Heart right ventricle (tissue), 16 donors: ENCODE measurements around the gene HDAC2. TPM values are rescaled to one million over a fixed set of nuclear protein-coding genes. Genes with fewer than 3 reads are reported as not detected.

Source experiments
- ATAC-seq, 8 donors: fragments of 200-7000 bp; cut with Tn5 transposase; one replicate each; pipeline ENCODE4 v1.9.1; 2020; ENCODE audit warnings: mild to moderate bottlenecking in 8 of 8, moderate library complexity in 8 of 8, moderate number of reproducible peaks in 1 of 8
- DNase-seq, 2 donors: peaks; one replicate each; pipeline ENCODE4 v3.0.0-alpha.2; 2020
- H3K27ac ChIP-seq, 10 donors: fragments of 200-600 bp; sonication (generic) in 2 of 10; one replicate each; pipeline versions ENCODE4 v1.5.0 to v1.8.0; 2020 to 2022; ENCODE audit warnings: mild to moderate bottlenecking in 3 of 10
- H3K27me3 ChIP-seq, 7 donors: fragments of 200-600 bp; one replicate each; pipeline ENCODE4 v1.8.0; 2021 to 2022; ENCODE audit warnings: mild to moderate bottlenecking in 2 of 7
- H3K36me3 ChIP-seq, 9 donors: fragments of 200-600 bp; sonication (generic) in 1 of 9; one replicate each; pipeline versions ENCODE4 v1.5.0 to v1.8.0; 2020 to 2022; ENCODE audit warnings: mild to moderate bottlenecking in 2 of 9
- H3K4me1 ChIP-seq, 9 donors: fragments of 200-600 bp; sonication (generic) in 1 of 9; one replicate each; pipeline versions ENCODE4 v1.5.0 to v1.8.0; 2020 to 2022; ENCODE audit warnings: mild to moderate bottlenecking in 4 of 9
- H3K4me3 ChIP-seq, 10 donors: fragments of 200-600 bp; sonication (generic) in 2 of 10; one replicate each; pipeline versions ENCODE4 v1.5.0 to v1.8.0; 2020 to 2022; ENCODE audit warnings: mild to moderate bottlenecking in 7 of 10, moderate library complexity in 2 of 10
- H3K9me3 ChIP-seq, 11 donors: fragments of 200-600 bp in 10 of 11; sonication (generic) in 2 of 11; one replicate each; pipeline versions ENCODE4 v1.5.0 to v1.8.0; 2013 to 2022; ENCODE audit warnings: mild to moderate bottlenecking in 2 of 11, control low read depth in 1 of 11, moderate library complexity in 1 of 11
- WGBS, 2 donors: extraction: QIAGEN DNeasy Blood & Tissue Kit; methylation state at CpG; one replicate each; pipeline ENCODE4 v1.1.7; 2013; ENCODE audit warnings: inconsistent platforms in 1 of 2; 5-methylcytosine and 5-hydroxymethylcytosine counted together
- intact Hi-C, 10 donors: fragments of 100-400 bp; cut with DNase I; formaldehyde crosslinking; loops; one replicate each; pipeline versions ENCODE4 v1.11.1 to v1.14.2; 2022
- polyA plus RNA-seq, 2 donors: library from polyadenylated mRNA; stranded (reverse); fragments of 200-250 nt; gene quantifications; one replicate each; pipeline ENCODE4 v1.2.3, GENCODE V29; 2013
- total RNA-seq, 10 donors: library from RNA; stranded (reverse); fragmentation: NEBNext Ultra II Directional in 3 of 10; extraction: Animal tissue kit (Norgen Biotek cat#: 25700) in 3 of 10; gene quantifications; one replicate each; pipeline versions ENCODE4 v1.2.1 to v1.2.4, GENCODE V29; 2021 to 2023
- TF ChIP-seq, protein P1 (sequence below), 9 donors: fragments of 200-600 bp; sonication (generic) in 2 of 9; IDR thresholded peaks; one replicate each; pipeline versions ENCODE4 v1.5.0 to v1.8.0; 2021 to 2022; ENCODE audit warnings: antibody characterized with exemption in 9 of 9, mild to moderate bottlenecking in 5 of 9, moderate library complexity in 1 of 9
- donor health status: Arrhythmogenic right ventricular cardiomyopathy.
- donor health status: ischemic (EF 13 %, LVEDD 7.1; RV severe dilation, severe dysfunction).
- donor health status: healthy with polysubstance abuse.
- donor health status: DM: no; HTN: yes; CAD: no.
- donor health status: DM: no; HTN: no; CAD: no.
- donor health status: ischemic (EF 25% LVEDD 6.9; RV normal size, moderate dysfunction).
- donor health status: ischemic (EF 25% LVEDD 5.7; RV mildly dilated, moderate dysfunction).
- donor health status: healthy.
- donor health status: DM: yes; HTN: yes; CAD: no.
- donor health status: Ischemic cardiomyopathy.
- donor health status: ischemic (EF 35%, LVEDD 5.7; RV mildly dilated, moderate dysfunction).
- donor health status: nonischemic (EF 11% LVEDD 7.7; RV severe dilation, severe dysfunction).
- donor health status: DM: yes; HTN: yes; CAD: no.
- donor health status: PGD.
- donor health status: ischemic (EF 29% LVEDD 5.4; RV normal size, mild dysfunction).
- donor health status: nonischemic (EF 23%, LVEDD 6.1; RV moderate dilation, normal function).

The HDAC2 gene
- total and polyA plus RNA-seq, 12 donors = 23.2 to 60.2 (median 46.2) TPM

DNA sequence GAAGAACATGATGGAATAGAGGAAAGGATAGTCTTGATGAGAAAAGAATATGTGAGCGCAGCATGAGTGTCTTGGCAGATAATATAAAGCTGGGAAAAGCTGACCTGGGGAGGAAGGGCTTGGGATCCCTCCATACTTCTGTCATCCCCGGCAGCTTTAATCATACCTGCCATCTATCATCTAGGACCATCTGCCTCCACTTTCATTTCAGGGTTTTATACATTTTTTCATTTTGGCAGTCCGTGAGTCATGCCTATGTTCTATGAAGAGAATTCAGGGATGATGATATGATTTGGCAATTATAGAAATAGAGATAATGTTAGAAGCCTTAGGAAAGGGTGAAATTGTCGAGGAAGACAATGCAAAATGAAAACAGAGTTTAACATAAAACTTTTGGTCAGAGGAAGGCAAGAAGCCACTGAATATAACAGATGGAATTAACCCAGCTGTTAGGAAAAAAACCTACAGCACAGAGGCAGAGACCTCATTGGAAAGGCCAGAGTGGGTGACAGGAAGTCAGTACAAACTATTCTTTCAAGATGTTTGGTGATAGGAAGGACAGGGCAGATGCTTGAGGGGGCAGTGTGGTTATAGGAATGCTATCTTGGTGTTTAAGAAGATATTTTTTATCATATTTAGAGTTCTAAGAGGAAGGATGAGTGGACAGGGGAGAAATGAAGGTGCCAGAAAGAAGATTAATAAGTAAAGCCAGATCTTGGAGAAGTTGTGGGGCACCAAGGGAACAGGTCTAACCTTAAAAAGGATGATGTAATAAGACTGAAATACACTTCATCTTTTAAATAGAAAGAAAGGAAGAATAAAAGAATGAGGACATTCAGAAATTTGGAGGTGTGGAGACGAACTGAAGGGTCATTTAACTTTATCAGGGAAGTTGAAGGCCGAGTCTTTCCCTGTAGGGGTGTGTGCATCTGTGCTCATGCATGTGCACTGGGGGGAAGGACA lies 76.0 kb downstream of the HDAC2 start:
- 73 to 76% methylated on average over 6 of the region's 6 CpGs for WGBS, 2 donors

DNA sequence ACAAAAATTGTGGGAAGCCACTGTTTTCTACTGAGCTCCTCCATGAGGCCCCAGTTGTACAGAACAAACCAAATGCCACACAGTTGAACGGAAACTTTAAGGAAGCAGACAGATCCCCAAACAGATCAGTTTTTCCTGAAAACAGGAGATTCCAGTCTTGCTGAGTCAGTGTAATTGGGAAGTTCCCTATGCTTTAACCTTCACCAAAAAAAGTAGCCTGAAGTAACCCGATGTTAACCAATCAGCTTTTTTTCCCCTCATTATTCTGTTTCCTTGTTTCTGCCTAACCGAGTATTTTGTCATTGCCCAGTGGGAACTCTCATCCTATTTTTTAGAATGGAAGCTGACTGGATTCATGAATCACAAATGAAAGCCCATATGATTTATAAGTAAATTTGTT lies 77.1 kb downstream of the HDAC2 start:
- H3K27me3 ChIP-seq = no peaks in the 10 kb centered on the region
- 80 to 86% methylated on average over 3 of the region's 3 CpGs for WGBS, 2 donors
- ATAC-seq (no peak), DNase-seq (no peak)
- H3K9me3 ChIP-seq = peaks cover 0 to 18% (median 4%) of the 10 kb centered on the region in 11 donors
- no peaks in the 10 kb centered on the region for H3K36me3 ChIP-seq
- no peak overlapping the region for H3K4me3 ChIP-seq
- no peak overlapping the region for H3K27ac ChIP-seq
- no peaks in the 10 kb centered on the region for H3K4me1 ChIP-seq
- intact Hi-C loops = no loop called here
- TF ChIP-seq, protein P1, sequence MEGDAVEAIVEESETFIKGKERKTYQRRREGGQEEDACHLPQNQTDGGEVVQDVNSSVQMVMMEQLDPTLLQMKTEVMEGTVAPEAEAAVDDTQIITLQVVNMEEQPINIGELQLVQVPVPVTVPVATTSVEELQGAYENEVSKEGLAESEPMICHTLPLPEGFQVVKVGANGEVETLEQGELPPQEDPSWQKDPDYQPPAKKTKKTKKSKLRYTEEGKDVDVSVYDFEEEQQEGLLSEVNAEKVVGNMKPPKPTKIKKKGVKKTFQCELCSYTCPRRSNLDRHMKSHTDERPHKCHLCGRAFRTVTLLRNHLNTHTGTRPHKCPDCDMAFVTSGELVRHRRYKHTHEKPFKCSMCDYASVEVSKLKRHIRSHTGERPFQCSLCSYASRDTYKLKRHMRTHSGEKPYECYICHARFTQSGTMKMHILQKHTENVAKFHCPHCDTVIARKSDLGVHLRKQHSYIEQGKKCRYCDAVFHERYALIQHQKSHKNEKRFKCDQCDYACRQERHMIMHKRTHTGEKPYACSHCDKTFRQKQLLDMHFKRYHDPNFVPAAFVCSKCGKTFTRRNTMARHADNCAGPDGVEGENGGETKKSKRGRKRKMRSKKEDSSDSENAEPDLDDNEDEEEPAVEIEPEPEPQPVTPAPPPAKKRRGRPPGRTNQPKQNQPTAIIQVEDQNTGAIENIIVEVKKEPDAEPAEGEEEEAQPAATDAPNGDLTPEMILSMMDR (IDR thresholded peaks at IDR 0.05) = no peak

More for the DNA sequence above, 76.0 kb downstream of the HDAC2 start:
- Histone ChIP-seq H3K27ac (no peak overlapping the region), H3K27me3 (no peaks in the 10 kb centered on the region), H3K9me3 (peaks cover 0 to 18% (median 4%) of the 10 kb centered on the region in 11 donors), H3K36me3 (no peaks in the 10 kb centered on the region), H3K4me3 (no peak overlapping the region), H3K4me1 (no peaks in the 10 kb centered on the region)
- TF ChIP-seq, protein P1 (IDR thresholded peaks at IDR 0.05) = no peak
- DNase-seq (no peak), ATAC-seq (no peak)
- intact Hi-C loops = no loop called here

DNA sequence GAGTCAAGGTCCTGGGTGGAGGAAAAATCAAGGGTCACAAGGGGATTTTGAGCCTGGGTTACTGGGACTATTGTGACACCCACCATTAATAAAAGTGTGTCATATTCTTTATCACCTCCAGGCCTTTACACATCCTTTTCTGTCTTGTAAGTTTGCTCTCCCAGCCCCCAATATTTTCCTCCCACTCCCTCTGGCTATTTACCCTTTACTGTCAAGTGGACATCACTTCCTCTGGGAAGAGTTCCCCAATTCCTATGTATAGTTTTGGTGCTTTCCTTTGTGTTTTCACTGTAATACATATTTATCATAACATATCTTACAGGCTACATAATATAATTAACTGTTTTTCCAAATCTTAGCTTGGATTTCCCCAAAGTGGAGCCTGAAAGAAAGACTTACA lies 77.5 kb downstream of the HDAC2 start:
- no peaks in the 10 kb centered on the region for H3K4me1 ChIP-seq
- H3K27me3 ChIP-seq = no peaks in the 10 kb centered on the region
- H3K9me3 ChIP-seq = peaks cover 0 to 18% (median 4%) of the 10 kb centered on the region in 11 donors
- intact Hi-C loops = no loop called here
- TF ChIP-seq, protein P1 (IDR thresholded peaks at IDR 0.05) = no peak
- no peak overlapping the region for H3K4me3 ChIP-seq
- ATAC-seq = no peak
- H3K36me3 ChIP-seq = no peaks in the 10 kb centered on the region
- no peak for DNase-seq
- H3K27ac ChIP-seq = no peak overlapping the region

DNA sequence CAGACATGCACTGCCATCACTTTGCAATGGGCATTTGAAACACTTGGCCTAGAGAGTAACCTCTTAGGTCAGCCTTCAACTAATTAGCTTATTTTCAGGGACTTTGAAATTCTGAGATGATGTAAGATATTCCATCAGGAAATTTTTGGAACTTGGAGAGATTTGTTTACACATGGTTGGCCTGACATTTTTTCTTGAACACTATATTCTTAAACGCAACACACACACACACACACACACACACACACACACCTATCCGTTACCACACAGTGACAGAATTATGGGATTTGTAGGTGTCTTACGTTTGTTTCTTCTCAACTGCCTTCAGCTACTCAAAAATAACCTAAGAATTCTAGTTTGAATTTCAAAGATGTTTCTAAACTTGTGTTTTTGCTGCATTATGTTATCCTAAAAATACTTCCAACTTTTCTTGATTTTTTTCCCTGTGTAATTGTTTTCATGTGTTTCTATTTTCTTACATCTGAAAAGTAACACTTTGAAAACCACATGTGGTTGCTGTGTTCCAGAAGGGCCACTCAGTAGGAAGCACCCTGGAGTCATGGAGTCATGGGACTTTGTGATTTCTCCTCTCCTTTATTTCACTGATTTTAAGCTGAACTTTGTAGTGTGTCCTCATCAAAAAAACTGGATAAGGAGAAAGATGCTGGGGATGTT lies 81.9 kb downstream of the HDAC2 start:
- 90 to 91% methylated on average over 3 of the region's 3 CpGs for WGBS, 2 donors
- intact Hi-C loops = no loop called here
- H3K4me3 ChIP-seq = no peak overlapping the region
- DNase-seq (no peak), ATAC-seq (no peak)
- no peaks in the 10 kb centered on the region for H3K4me1 ChIP-seq
- no peak overlapping the region for H3K27ac ChIP-seq
- TF ChIP-seq, protein P1 (IDR thresholded peaks at IDR 0.05) = no peak
- H3K27me3 ChIP-seq = no peaks in the 10 kb centered on the region
- no peaks in the 10 kb centered on the region for H3K36me3 ChIP-seq
- peaks cover 0 to 18% (median 4%) of the 10 kb centered on the region in 11 donors for H3K9me3 ChIP-seq
